OCI-LY7 (cell line): ENCODE data around the gene FGGY. TPM values are rescaled to one million over a fixed set of nuclear protein-coding genes. Genes with fewer than 3 reads are reported as not detected.

Source experiments
- BruUV-seq: library from RNA; stranded (reverse); fragments of 400-500 nt; replicated peaks from 2 replicates; lab custom pipeline; 2021; lab: Mats Ljungman, UMichigan
- CTCF ChIA-PET: fragments of 300-600 bp; sonication (Branson Sonifier 250); formaldehyde crosslinking; loops from one replicate; lab custom pipeline; 2022; ENCODE audit warnings: antibody characterized with exemption; ENCODE audit not compliant: unreplicated experiment; lab: Charles Lee
- POLR2A ChIA-PET: fragments of 300-600 bp; sonication (Branson Sonifier 250); formaldehyde crosslinking; loops from one replicate; lab custom pipeline; 2022; ENCODE audit warnings: antibody characterized with exemption; lab: Charles Lee
- DNase-seq: peaks from one replicate; pipeline ENCODE4 v3.0.0-alpha.2; 2015; ENCODE audit warnings: low spot score
- H2AFZ ChIP-seq: fragments of 200-600 bp; sonication (generic), shearing (Covaris generic); 2 replicates; pipeline ENCODE4 v1.6.1; 2014; ENCODE audit warnings: mild to moderate bottlenecking, antibody characterized with exemption, low read length, moderate library complexity
- H3K27ac ChIP-seq: fragments of 200-600 bp; sonication (generic); 2 replicates; pipeline ENCODE4 v1.5.1; 2014; ENCODE audit warnings: mixed run types, low read depth, mild to moderate bottlenecking, moderate library complexity, low read length, inconsistent platforms; ENCODE audit not compliant: poor library complexity, severe bottlenecking
- H3K36me3 ChIP-seq: fragments of 200-600 bp; sonication (generic); 2 replicates; pipeline ENCODE4 v1.6.1; 2014; ENCODE audit warnings: mild to moderate bottlenecking, antibody characterized with exemption, low read length, moderate library complexity, mixed read lengths; ENCODE audit not compliant: insufficient read depth
- H3K4me1 ChIP-seq: fragments of 200-600 bp; sonication (generic); 2 replicates; pipeline ENCODE4 v1.5.1; 2014; ENCODE audit warnings: mild to moderate bottlenecking, low read length; ENCODE audit not compliant: insufficient read depth, poor library complexity, severe bottlenecking
- H3K4me2 ChIP-seq: fragments of 200-600 bp; sonication (generic); 2 replicates; pipeline ENCODE4 v1.6.1; 2014; ENCODE audit warnings: mild to moderate bottlenecking, low read length
- H3K4me3 ChIP-seq: fragments of 200-600 bp; sonication (generic); 2 replicates; pipeline ENCODE4 v1.5.1; 2014; ENCODE audit warnings: mild to moderate bottlenecking, low read depth, low read length; ENCODE audit not compliant: poor library complexity, severe bottlenecking
- H3K79me2 ChIP-seq: fragments of 200-600 bp; sonication (generic); 2 replicates; pipeline ENCODE4 v1.6.1; 2016; ENCODE audit warnings: low read depth, mild to moderate bottlenecking, low read length, moderate library complexity, mixed read lengths; ENCODE audit not compliant: insufficient read depth
- H3K9me2 ChIP-seq: fragments of 200-600 bp; sonication (generic); 2 replicates; pipeline ENCODE4 v1.6.1; 2016; ENCODE audit warnings: mild to moderate bottlenecking, low read length, mixed read lengths; ENCODE audit not compliant: insufficient read depth
- H3K9me3 ChIP-seq: fragments of 200-600 bp; sonication (generic); 2 replicates; pipeline ENCODE4 v1.6.1; 2014; ENCODE audit warnings: mild to moderate bottlenecking, mixed run types, low read length, mixed read lengths
- H4K20me1 ChIP-seq: fragments of 200-600 bp; sonication (generic); 2 replicates; pipeline ENCODE4 v1.6.1; 2014; ENCODE audit warnings: mild to moderate bottlenecking, antibody characterized with exemption, low read length, moderate library complexity, mixed read lengths; ENCODE audit not compliant: insufficient read depth
- CTCF ChIP-seq: fragments of 200-600 bp; sonication (generic); conservative IDR thresholded peaks from 2 replicates; pipeline ENCODE4 v1.5.1; 2014; ENCODE audit warnings: mild to moderate bottlenecking, antibody characterized with exemption, low read length, moderate library complexity, mixed read lengths
- EZH2phosphoT487 ChIP-seq: fragments of 200-600 bp; sonication (generic); IDR thresholded peaks from 2 replicates; pipeline ENCODE4 v1.6.1; 2018; ENCODE audit warnings: low read depth, borderline replicate concordance, mild to moderate bottlenecking, mixed run types, antibody characterized with exemption, low read length, moderate library complexity, mixed read lengths
- intact Hi-C: fragments of 100-400 bp; cut with micrococcal nuclease; formaldehyde crosslinking; loops from one replicate; pipeline ENCODE4 v1.10.0; 2022; ENCODE audit not compliant: unreplicated experiment
- total RNA-seq, 2 experiments: library from RNA; depleted of rRNA in 1 of 2; stranded (reverse); fragments of >200 nt in 1 of 2; shearing (Covaris generic) in 1 of 2; gene quantifications; 2 replicates each; pipeline ENCODE4 v1.2.3, GENCODE V29; 2014 to 2022

The FGGY gene
- total RNA-seq, 2 experiments from 2014 or later: 0.63 to 4.5 TPM

GRCh38 chr1:59422921-59423575, 126.2 kb downstream of the FGGY start:
- H3K79me2 ChIP-seq: no peaks in the 10 kb centered on the region
- no peak overlapping the region for H2AFZ ChIP-seq
- no peaks in the 10 kb centered on the region for H3K9me3 ChIP-seq
- ChIA-PET POLR2A (no interaction called here), CTCF (no interaction called here)
- H3K36me3 ChIP-seq: no peaks in the 10 kb centered on the region
- no peak for TF ChIP-seq CTCF
- TF ChIP-seq EZH2phosphoT487: no peak
- H3K27ac ChIP-seq: no peak overlapping the region
- H3K9me2 ChIP-seq: no peaks in the 10 kb centered on the region
- DNase-seq: no peak
- H4K20me1 ChIP-seq: no peaks in the 10 kb centered on the region
- H3K4me3 ChIP-seq: no peak overlapping the region
- BruUV-seq: no TSS peak
- no peaks in the 10 kb centered on the region for H3K4me1 ChIP-seq
- H3K4me2 ChIP-seq: no peak overlapping the region
- intact Hi-C loops: no loop called here

DNA sequence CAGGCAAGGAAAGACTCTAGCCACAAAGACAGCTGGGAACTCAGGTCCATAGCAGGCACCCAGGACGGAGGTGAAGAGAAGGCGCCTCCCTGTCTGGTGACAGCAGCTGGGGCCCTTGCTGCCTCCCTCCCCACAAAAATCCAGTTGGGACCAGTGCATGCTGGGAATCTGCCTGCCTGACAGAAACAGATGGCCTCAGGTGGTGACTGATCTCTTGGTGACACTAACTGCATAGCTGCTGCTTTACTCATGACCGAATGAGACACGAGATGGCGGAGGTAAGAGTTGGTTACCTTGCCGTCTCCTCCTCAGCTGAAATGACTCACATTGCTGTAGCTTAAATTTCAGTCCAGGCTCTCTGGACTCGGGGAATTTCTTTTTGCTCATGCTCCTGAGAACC, 130.3 kb downstream of the FGGY start:
- Histone ChIP-seq H3K4me2 (no peak overlapping the region), H2AFZ (no peak overlapping the region), H3K36me3 (no peaks in the 10 kb centered on the region), H3K4me3 (no peak overlapping the region), H3K27ac (no peak overlapping the region), H4K20me1 (no peaks in the 10 kb centered on the region), H3K79me2 (no peaks in the 10 kb centered on the region), H3K9me3 (no peaks in the 10 kb centered on the region), H3K4me1 (no peaks in the 10 kb centered on the region), H3K9me2 (no peaks in the 10 kb centered on the region)
- DNase-seq: no peak
- TF ChIP-seq CTCF (no peak), EZH2phosphoT487 (no peak)
- intact Hi-C loops: no loop called here
- POLR2A ChIA-PET: interaction anchor here (0.8 kb wide), 1 partner anchor 111 kb away, joined by 3 read pairs; no protein-coding TSS in a partner anchor
- CTCF ChIA-PET: no interaction called here
- BruUV-seq: no TSS peak

DNA sequence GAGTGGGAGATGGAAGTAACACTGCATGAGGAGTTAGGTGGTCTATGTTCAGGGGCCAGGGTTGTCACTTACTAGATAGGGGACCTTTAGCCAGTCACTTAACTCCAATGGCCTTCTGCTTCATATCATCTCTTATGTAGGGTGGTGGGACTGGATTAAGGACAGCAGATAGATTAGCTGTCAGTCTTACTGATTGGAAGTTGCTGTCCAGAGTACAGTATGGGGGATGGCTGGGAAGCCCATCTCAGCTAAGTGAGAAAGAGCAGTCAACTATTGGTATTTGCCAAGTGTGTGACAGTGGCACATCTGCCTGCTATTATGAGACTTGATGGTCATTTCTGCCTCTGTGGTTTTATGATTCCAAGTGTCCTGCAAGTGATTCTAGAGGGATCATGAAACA, 130.9 kb downstream of the FGGY start:
- Histone ChIP-seq H3K4me1 (no peaks in the 10 kb centered on the region), H3K27ac (no peak overlapping the region), H4K20me1 (no peaks in the 10 kb centered on the region), H3K79me2 (no peaks in the 10 kb centered on the region), H3K9me3 (no peaks in the 10 kb centered on the region), H3K9me2 (no peaks in the 10 kb centered on the region), H3K36me3 (no peaks in the 10 kb centered on the region), H2AFZ (no peak overlapping the region), H3K4me2 (no peak overlapping the region), H3K4me3 (no peak overlapping the region)
- POLR2A ChIA-PET: no interaction called here
- no TSS peak for BruUV-seq
- CTCF ChIA-PET: no interaction called here
- DNase-seq: no peak
- TF ChIP-seq EZH2phosphoT487: no peak
- TF ChIP-seq CTCF: no peak
- intact Hi-C loops: no loop called here
